Right lobe of liver (tissue), 6 donors: ENCODE data around the gene ZNF440. TPM values are rescaled to one million over a fixed set of nuclear protein-coding genes. Genes with fewer than 3 reads are reported as not detected.
"Not testable (repeated sequence)": the region's sequence is repeated elsewhere in the genome, so short reads cannot be mapped to it uniquely, and the experiment has no call there.

Experiments used
- ATAC-seq, 4 donors: fragments of 200-7000 bp; cut with Tn5 transposase; one replicate each; pipeline ENCODE4 v1.9.1; 2020; ENCODE audit warnings: mild to moderate bottlenecking in 4 of 4, moderate library complexity in 4 of 4
- DNase-seq, 3 donors: peaks; one replicate each; pipeline ENCODE4 v3.0.0-alpha.2; 2020
- H3K27ac ChIP-seq, 3 donors: fragments of 200-600 bp; one replicate each; pipeline ENCODE4 v1.8.0; 2022
- H3K27me3 ChIP-seq, 2 donors: fragments of 200-600 bp; one replicate each; pipeline ENCODE4 v1.8.0; 2022
- H3K36me3 ChIP-seq, 4 donors: fragments of 200-600 bp; sonication (generic) in 1 of 4; one replicate each; pipeline versions ENCODE4 v1.5.1 to v1.8.0; 2017 to 2022; ENCODE audit warnings: control low read depth in 1 of 4
- H3K4me1 ChIP-seq, 4 donors: fragments of 200-600 bp; sonication (generic) in 1 of 4; one replicate each; pipeline versions ENCODE4 v1.5.1 to v1.8.0; 2017 to 2022; ENCODE audit warnings: control low read depth in 1 of 4
- H3K4me3 ChIP-seq, 3 donors: fragments of 200-600 bp; one replicate each; pipeline ENCODE4 v1.8.0; 2022
- H3K9me3 ChIP-seq, 4 donors: fragments of 200-600 bp; sonication (generic) in 1 of 4; one replicate each; pipeline versions ENCODE4 v1.5.1 to v1.8.0; 2017 to 2022; ENCODE audit warnings: control low read depth in 1 of 4
- POLR2A ChIP-seq: fragments of 450-650 bp; IDR thresholded peaks from one replicate; pipeline ENCODE4 v1.6.1; 2017; ENCODE audit warnings: antibody characterized with exemption, mild to moderate bottlenecking
- WGBS: methylation state at CpG from one replicate; pipeline ENCODE4 v1.1.6; 2018; ENCODE audit warnings: low coverage, low lambda C conversion rate; ENCODE audit not compliant: insufficient coverage; ENCODE audit errors: missing lambda C conversion rate; 5-methylcytosine and 5-hydroxymethylcytosine counted together
- intact Hi-C, 2 donors: fragments of 100-400 bp; cut with DNase I; formaldehyde crosslinking; loops; one replicate each; pipeline versions ENCODE4 v1.11.2 to v1.14.1; 2022
- long read RNA-seq: library from polyadenylated mRNA; unstranded; transcript quantifications from one replicate; pipeline ENCODE4 v2.0.0, GENCODE V29; 2019
- total RNA-seq, 6 experiments: library from RNA; depleted of rRNA in 2 of 6; stranded (reverse); fragments of >200 nt in 2 of 6; fragmentation: NEBNext Ultra II Directional in 3 of 6; extraction: Animal tissue kit (Norgen Biotek cat#: 25700) in 3 of 6; gene quantifications; one replicate each; pipeline versions ENCODE4 v1.1.0 to v1.2.4, GENCODE V29; 2016 to 2023
- TF ChIP-seq, protein P1 (sequence below), 4 donors: fragments of 200-600 bp in 3 of 4; fragments of 450-650 bp in 1 of 4; IDR thresholded peaks; one replicate each; pipeline versions ENCODE4 v1.5.1 to v1.8.0; 2016 to 2022; ENCODE audit warnings: antibody characterized with exemption in 4 of 4, mild to moderate bottlenecking in 2 of 4
- donor health status: DM: no; HTN: yes; CAD: no.
- donor health status: DM: no; HTN: no; CAD: no.
- donor health status: DM: no; HTN: no; CAD: no.
- donor health status: DM: no; HTN: yes; CAD: no.
- donor health status: DM: no; HTN: yes; CAD: no.

ZNF440 gene
- total RNA-seq: 1 to 10 TPM; 2.0 to 5.6 (median 3.7) TPM
- long read RNA-seq: 0 reads

DNA sequence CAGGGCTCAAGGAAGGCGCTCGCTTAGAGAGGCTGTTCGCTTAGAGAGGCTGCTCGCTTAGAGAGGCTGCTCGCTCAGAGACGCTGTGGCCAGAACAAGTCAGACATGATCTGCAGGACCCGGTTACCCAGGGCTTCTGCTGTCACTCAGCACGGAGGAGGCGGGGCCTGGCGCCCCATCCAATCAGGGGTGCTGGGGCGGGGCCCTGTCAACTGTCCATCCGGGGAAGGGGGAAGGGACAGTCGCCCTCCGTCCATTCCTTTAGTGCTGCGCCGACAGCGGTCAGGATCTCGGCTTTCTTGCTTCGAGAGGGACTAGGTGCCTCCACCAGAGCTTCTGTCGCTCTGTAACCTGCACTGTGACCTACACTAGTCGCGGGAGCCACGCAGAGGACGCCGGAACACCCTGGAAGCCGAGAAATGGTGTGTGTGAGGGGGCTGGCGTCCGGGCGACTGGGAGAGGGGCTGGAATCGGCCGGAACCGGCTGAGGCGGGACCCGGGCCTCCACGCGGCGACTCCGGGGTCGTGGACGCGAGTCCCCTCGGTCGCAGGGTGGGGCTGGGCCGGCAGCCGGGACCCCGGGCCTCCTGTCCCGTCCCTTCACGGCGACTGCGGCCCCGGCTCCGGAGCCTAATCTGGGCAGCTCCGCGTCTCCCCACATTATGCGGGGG is at the start of gene ZNF440:
Gene ZNF440 (plus strand): TSS at position 245 of the 671 bp plus-strand sequence. CDS start 175 bp downstream, at position 420.
- H3K27me3 ChIP-seq: no peaks in the 10 kb centered on the region
- ATAC-seq: peak; percentile 100
- intact Hi-C loops: no loop called here
- no peaks in the 10 kb centered on the region for H3K9me3 ChIP-seq
- peak; percentile 96 to 98 (median 97) for DNase-seq
- TF ChIP-seq, protein P1, sequence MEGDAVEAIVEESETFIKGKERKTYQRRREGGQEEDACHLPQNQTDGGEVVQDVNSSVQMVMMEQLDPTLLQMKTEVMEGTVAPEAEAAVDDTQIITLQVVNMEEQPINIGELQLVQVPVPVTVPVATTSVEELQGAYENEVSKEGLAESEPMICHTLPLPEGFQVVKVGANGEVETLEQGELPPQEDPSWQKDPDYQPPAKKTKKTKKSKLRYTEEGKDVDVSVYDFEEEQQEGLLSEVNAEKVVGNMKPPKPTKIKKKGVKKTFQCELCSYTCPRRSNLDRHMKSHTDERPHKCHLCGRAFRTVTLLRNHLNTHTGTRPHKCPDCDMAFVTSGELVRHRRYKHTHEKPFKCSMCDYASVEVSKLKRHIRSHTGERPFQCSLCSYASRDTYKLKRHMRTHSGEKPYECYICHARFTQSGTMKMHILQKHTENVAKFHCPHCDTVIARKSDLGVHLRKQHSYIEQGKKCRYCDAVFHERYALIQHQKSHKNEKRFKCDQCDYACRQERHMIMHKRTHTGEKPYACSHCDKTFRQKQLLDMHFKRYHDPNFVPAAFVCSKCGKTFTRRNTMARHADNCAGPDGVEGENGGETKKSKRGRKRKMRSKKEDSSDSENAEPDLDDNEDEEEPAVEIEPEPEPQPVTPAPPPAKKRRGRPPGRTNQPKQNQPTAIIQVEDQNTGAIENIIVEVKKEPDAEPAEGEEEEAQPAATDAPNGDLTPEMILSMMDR (IDR thresholded peaks at IDR 0.05): no peak
- peak; percentile 87 for TF ChIP-seq POLR2A
- 0% methylated on average over 10 of the region's 55 CpGs for WGBS
- H3K4me3 ChIP-seq: peak within 1 kb of the TSS; percentile 86 to 94 (median 93)
- peak within 1 kb of the TSS; percentile 36 to 71 (median 68) for H3K27ac ChIP-seq
- H3K4me1 ChIP-seq: peaks cover 0 to 4% (median 2%) of the 10 kb centered on the region in 4 donors
- H3K36me3 ChIP-seq: no peaks in the 10 kb centered on the region

DNA sequence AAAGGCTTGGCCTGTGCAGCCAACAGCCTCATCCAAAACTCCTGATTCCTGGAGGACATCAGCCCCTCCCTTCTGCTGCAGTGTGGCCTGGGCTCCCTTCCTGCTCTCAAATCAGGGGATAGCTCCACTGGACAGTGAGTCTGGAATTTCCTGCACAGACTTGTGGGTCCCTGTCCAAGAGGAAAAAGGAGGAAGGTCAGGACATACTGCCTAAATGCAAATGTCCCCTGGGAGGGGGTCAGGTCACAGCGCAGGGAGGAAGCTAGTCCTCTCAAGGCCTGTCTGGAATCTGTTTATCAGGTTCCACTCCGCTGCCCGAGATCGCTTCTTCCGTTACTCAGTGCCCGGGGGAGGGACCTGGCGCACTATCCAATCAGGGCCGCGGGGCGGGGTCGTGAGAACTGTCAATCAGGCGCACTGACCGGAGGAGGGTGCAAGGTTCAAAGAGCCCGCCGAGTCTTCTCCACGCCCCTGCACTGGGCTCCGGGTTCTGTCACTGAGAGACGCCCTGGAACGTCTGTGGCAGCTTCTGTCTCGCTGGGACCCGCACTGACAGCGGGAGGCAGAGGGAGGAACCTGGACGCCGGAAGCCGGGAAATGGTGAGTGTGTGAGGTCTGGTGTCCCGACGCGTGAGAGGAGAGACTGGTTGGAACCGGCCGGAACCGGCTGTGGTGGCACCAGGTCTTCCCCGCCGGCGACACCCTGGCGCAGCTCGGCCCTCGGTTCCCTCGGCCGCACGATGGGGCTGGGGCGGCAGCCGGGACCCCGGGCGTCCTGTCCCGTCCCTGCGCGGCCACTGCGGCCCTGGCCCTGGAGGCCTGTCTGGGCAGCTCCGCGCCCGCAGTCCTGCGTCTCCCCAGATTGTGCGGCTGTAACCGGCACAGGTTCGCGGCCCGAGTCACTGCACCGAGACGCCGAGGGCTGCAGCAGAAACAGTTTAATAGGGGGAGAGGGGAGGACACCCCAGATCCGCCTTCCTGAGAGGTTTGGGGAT is 47.2 kb upstream of the ZNF440 start, which contains the start of gene ZNF441:
Gene ZNF441 (plus strand): TSS at position 404 of the 995 bp plus-strand sequence. CDS start 194 bp downstream, at position 598.
- DNase-seq (peak; percentile 98 to 99 (median 99)), ATAC-seq (peak; percentile 97 to 98 (median 98))
- Histone ChIP-seq H3K27ac (peak within 1 kb of the TSS; percentile 89 to 93 (median 90)), H3K4me3 (peak within 1 kb of the TSS; percentile 75 to 89 (median 86)), H3K27me3 (no peaks in the 10 kb centered on the region), H3K9me3 (no peaks in the 10 kb centered on the region), H3K36me3 (no peaks in the 10 kb centered on the region), H3K4me1 (peaks cover 0 to 7% (median 0%) of the 10 kb centered on the region in 4 donors)
- TF ChIP-seq, protein P1 (IDR thresholded peaks at IDR 0.05): no peak
- peak; percentile 91 for TF ChIP-seq POLR2A
- intact Hi-C loops: no loop called here
- 0% methylated on average over 5 of the region's 61 CpGs for WGBS

DNA sequence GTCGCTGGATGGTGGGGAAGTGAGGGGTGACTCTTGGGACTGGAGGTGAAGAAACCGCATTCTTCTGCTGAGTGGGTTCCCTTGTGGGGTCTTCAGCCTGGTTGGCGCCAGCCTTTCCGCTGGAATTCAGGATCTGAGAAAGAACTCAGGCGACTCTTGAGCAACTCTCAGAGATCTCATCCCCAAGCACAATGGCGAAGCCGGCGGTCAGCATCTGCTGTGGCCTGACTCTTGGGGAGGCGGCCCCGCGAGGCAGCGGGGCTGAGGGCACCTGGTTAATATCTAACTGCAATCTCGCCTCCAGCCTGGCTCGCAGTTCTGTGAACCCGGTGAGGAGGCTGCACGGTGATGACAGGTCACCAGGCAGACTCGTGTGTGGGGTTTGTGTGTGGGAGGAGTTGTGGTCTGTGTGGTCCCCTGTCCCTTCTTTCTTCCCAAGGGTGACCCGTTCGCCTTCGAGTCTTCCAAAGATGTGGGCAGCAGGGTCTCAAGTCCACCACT is 46.4 kb upstream of the ZNF440 start:
- Histone ChIP-seq H3K4me3 (peak overlapping the region; percentile 75 to 89 (median 86)), H3K27me3 (no peaks in the 10 kb centered on the region), H3K9me3 (no peaks in the 10 kb centered on the region), H3K4me1 (peaks cover 0 to 7% (median 0%) of the 10 kb centered on the region in 4 donors), H3K27ac (peak overlapping the region; percentile 89 to 93 (median 90)), H3K36me3 (no peaks in the 10 kb centered on the region)
- ATAC-seq: peak; percentile 63 to 69 (median 65)
- intact Hi-C loops: no loop called here
- under 1% methylated on average over 13 of the region's 20 CpGs for WGBS
- DNase-seq: peak; percentile 80 to 89 (median 85)
- TF ChIP-seq POLR2A: peak; percentile 25
- TF ChIP-seq, protein P1 (IDR thresholded peaks at IDR 0.05): no peak

DNA sequence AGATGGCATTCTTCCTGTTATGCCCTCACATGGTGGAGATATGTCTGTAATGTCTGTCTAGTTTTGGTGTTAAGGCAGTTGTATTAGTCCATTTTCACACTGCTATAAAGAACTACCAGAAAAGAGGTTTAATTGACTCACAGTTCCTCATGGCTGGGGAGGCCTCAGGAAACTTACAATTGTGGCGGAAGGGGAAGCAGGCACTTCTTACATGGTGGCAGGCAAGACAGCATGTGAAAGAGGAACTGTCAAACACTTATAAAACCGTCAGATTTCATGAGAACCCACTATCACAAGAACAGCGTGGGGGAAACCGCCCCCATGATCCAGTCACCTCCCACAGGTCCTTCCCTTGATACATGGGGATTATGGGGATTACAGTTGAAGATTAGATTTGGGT is 44.1 kb upstream of the ZNF440 start:
- H3K4me3 ChIP-seq: no peak overlapping the region
- H3K36me3 ChIP-seq: no peaks in the 10 kb centered on the region
- DNase-seq (no peak), ATAC-seq (no peak)
- no peaks in the 10 kb centered on the region for H3K27me3 ChIP-seq
- H3K4me1 ChIP-seq: peaks cover 0 to 7% (median 0%) of the 10 kb centered on the region in 4 donors
- peaks cover 0 to 8% (median 0%) of the 10 kb centered on the region in 4 donors for H3K9me3 ChIP-seq
- no peak overlapping the region for H3K27ac ChIP-seq
- 91% methylated on average over 4 of the region's 4 CpGs for WGBS
- TF ChIP-seq, protein P1 (IDR thresholded peaks at IDR 0.05): no peak
- TF ChIP-seq POLR2A: no peak
- intact Hi-C loops: no loop called here

DNA sequence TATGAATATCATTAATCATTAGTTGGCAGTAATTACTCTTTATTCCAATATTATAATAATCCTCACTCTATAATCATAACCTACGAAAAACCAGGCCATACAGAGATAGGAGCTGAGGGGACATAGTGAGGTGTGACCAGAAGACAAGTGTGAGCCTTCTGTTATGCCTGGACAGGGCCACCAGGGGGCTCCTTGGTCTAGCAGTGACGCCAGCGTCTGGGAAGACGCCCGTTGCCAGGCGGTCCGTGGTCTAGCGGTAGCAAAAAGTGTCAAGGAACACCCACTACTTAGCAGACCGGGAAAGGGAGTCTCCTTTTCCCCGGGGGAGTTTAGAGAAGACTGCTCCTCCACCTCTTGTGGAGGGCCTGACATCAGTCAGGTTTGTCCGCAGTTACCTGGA is 42.6 kb upstream of the ZNF440 start:
- H3K27me3 ChIP-seq, DNase-seq, ATAC-seq, H3K36me3 ChIP-seq, intact Hi-C loops, H3K4me1 ChIP-seq, H3K27ac ChIP-seq, H3K4me3 ChIP-seq: not testable (repeated sequence)
- WGBS: 100% methylated on average over 1 of the region's 11 CpGs
- H3K9me3 ChIP-seq: peaks cover 0 to 14% (median 3%) of the 10 kb centered on the region in 4 donors

DNA sequence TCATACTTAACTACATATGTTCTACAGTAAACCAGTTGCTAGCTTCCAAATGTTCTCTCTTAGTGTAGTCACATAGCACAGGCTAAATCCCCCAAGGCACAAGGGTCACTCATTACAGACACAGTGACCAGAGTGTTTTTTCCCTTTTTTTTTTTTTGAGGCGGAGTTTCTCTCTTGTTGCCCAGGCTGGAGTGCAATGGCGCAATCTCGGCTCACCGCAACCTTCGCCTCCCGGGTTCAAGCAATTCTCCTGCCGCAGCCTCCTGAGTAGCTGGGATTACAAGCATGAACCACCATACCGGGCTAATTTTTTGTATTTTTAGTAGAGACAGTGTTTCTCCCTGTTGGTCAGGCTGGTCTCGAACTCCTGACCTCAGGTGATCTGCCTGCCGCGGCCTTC is 37.4 kb upstream of the ZNF440 start:
- H3K4me3 ChIP-seq, H3K27me3 ChIP-seq, DNase-seq, intact Hi-C loops, H3K4me1 ChIP-seq, H3K27ac ChIP-seq, ATAC-seq: not testable (repeated sequence)
- 96% methylated on average over 8 of the region's 11 CpGs for WGBS
- Histone ChIP-seq H3K9me3 (peaks cover 0 to 37% (median 26%) of the 10 kb centered on the region in 4 donors), H3K36me3 (peaks cover 0 to 40% (median 25%) of the 10 kb centered on the region in 4 donors)
